ENCODE results near the gene FAAP20. TPM values are rescaled to one million over a fixed set of nuclear protein-coding genes. Genes with fewer than 3 reads are reported as not detected.

Gene FAAP20
- total RNA-seq, 2 experiments from 2014 or later = 69.7 to 84.4 TPM

Other genes starting within 250 kb of the FAAP20 start
- gene CFAP74, start 191.0 kb downstream of the FAAP20 start, total RNA-seq = under 1 TPM in 1 of 2 experiments, not detected in 1; 0.25 TPM
- gene GABRD, start 175.4 kb downstream of the FAAP20 start, total RNA-seq = not detected
- gene PRKCZ, start 144.4 kb downstream of the FAAP20 start, total RNA-seq = 10 to 100 TPM in 1 of 2 experiments, 1 to 10 TPM in 1; 9.8 to 10.9 TPM
- 10 to 100 TPM; 28.7 to 34.0 TPM for gene SKI, start 33.5 kb upstream of the FAAP20 start, total RNA-seq
- gene MORN1, start 196.8 kb upstream of the FAAP20 start, total RNA-seq = 1 to 10 TPM; 5.1 to 6.1 TPM
- gene RER1, start 197.1 kb upstream of the FAAP20 start, total RNA-seq = 100 to 1,000 TPM; 146 to 152 TPM
- 10 to 100 TPM; 15.1 to 17.7 TPM for gene PEX10, start 217.8 kb upstream of the FAAP20 start, total RNA-seq

Measured in activated CD4-positive, alpha-beta T cell treated with anti-CD3 and anti-CD28 coated beads for 36 hours (primary cell).